PFSK-1 (cell line): ENCODE results near the gene TRIM33.

Experiments
- FOXP2 ChIP-seq: optimal IDR thresholded peaks from 2 replicates; pipeline ENCODE3; 2011; ENCODE audit warnings: borderline replicate concordance, control low read depth, inconsistent platforms; ENCODE audit not compliant: insufficient read depth; ENCODE audit errors: extremely low read length, extremely low read depth
- POLR2AphosphoS5 ChIP-seq: IDR thresholded peaks from 2 replicates; pipeline ENCODE4 v1.6.1; 2012; ENCODE audit warnings: low read depth, mild to moderate bottlenecking, control low read depth, low read length, moderate library complexity
- SIN3A ChIP-seq: IDR thresholded peaks from 2 replicates; pipeline ENCODE4 v1.6.1; 2012; ENCODE audit warnings: mild to moderate bottlenecking, low read length, moderate library complexity, borderline replicate concordance; ENCODE audit not compliant: insufficient read depth
- TAF1 ChIP-seq: IDR thresholded peaks from 2 replicates; pipeline ENCODE4 v1.6.1; 2012; ENCODE audit warnings: low read length, control low read depth, borderline replicate concordance; ENCODE audit not compliant: insufficient read depth
- TF ChIP-seq, protein P1 (sequence below), 2 experiments: IDR thresholded peaks; 2 replicates each; pipeline versions ENCODE4 v1.6.1 to v1.8.0; 2011 to 2012; ENCODE audit warnings: low read depth in 2 of 2, low read length in 2 of 2, control low read depth in 1 of 2, inconsistent platforms in 1 of 2, mild to moderate bottlenecking in 1 of 2, moderate library complexity in 1 of 2; ENCODE audit not compliant: insufficient read depth in 1 of 2

TRIM33 gene

GRCh38 chr1:114453361-114453784 lies 57.6 kb downstream of the TRIM33 start:
- TF ChIP-seq, protein P1, sequence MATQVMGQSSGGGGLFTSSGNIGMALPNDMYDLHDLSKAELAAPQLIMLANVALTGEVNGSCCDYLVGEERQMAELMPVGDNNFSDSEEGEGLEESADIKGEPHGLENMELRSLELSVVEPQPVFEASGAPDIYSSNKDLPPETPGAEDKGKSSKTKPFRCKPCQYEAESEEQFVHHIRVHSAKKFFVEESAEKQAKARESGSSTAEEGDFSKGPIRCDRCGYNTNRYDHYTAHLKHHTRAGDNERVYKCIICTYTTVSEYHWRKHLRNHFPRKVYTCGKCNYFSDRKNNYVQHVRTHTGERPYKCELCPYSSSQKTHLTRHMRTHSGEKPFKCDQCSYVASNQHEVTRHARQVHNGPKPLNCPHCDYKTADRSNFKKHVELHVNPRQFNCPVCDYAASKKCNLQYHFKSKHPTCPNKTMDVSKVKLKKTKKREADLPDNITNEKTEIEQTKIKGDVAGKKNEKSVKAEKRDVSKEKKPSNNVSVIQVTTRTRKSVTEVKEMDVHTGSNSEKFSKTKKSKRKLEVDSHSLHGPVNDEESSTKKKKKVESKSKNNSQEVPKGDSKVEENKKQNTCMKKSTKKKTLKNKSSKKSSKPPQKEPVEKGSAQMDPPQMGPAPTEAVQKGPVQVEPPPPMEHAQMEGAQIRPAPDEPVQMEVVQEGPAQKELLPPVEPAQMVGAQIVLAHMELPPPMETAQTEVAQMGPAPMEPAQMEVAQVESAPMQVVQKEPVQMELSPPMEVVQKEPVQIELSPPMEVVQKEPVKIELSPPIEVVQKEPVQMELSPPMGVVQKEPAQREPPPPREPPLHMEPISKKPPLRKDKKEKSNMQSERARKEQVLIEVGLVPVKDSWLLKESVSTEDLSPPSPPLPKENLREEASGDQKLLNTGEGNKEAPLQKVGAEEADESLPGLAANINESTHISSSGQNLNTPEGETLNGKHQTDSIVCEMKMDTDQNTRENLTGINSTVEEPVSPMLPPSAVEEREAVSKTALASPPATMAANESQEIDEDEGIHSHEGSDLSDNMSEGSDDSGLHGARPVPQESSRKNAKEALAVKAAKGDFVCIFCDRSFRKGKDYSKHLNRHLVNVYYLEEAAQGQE (IDR thresholded peaks at IDR 0.05; ENCODE audit: insufficient read depth in 1 of 2, low read depth in 2 of 2, low read length in 2 of 2), result no peak
- no peak for TF ChIP-seq SIN3A
- no peak for TF ChIP-seq POLR2AphosphoS5
- no peak for TF ChIP-seq TAF1
- TF ChIP-seq FOXP2, result no peak

DNA sequence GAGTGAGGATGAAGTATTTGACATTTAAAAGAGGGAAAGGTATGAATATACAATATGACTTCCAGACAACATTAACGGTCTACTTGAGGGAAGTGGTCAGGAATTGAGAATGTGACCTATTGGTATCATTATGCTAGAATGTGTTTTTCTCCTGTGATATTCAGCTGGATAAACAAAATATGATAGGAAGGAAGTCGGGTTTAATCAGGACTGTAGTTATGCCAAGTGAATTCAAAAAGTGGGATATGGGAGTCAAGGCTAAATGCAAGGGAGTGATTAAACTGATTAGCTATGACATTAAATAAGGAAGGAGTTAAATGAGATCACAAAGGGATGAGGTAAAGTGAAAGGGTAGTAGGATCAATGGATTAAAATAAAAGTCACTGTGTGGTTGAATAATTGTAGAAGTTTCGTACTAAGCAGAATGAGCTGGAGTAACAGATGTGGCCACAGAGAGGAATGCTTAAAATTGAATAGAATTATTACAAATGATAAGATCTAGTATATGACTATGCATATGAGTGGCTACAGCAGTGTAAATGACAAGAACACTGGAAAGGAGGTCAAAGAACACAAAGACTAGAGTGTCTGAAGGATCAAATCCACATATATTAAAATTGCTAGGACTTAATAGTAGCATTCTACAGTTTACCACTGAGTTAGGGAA lies 62.5 kb downstream of the TRIM33 start:
- TF ChIP-seq FOXP2 (no peak), SIN3A (no peak), TAF1 (no peak), POLR2AphosphoS5 (no peak)
- TF ChIP-seq, protein P1 (IDR thresholded peaks at IDR 0.05; ENCODE audit: insufficient read depth in 1 of 2, low read depth in 2 of 2, low read length in 2 of 2), result no peak

- no peak for TF ChIP-seq POLR2AphosphoS5
- no peak for TF ChIP-seq FOXP2
- TF ChIP-seq SIN3A, result no peak
- TF ChIP-seq, protein P1 (IDR thresholded peaks at IDR 0.05; ENCODE audit: insufficient read depth in 1 of 2, low read depth in 2 of 2, low read length in 2 of 2), result no peak
- TF ChIP-seq TAF1, result no peak
Measured at GRCh38 chr1:114446198-114446597, 64.8 kb downstream of the TRIM33 start.

GRCh38 chr1:114441332-114441731 lies 69.7 kb downstream of the TRIM33 start:
- TF ChIP-seq, protein P1 (IDR thresholded peaks at IDR 0.05; ENCODE audit: insufficient read depth in 1 of 2, low read depth in 2 of 2, low read length in 2 of 2), result no peak
- TF ChIP-seq SIN3A, result no peak
- no peak for TF ChIP-seq POLR2AphosphoS5
- TF ChIP-seq FOXP2, result no peak
- no peak for TF ChIP-seq TAF1
